Measurements from ENCODE around the gene UACA.

- TF ChIP-seq POLR2A (IDR thresholded peaks at IDR 0.05) = no peak
- TF ChIP-seq, protein P1, sequence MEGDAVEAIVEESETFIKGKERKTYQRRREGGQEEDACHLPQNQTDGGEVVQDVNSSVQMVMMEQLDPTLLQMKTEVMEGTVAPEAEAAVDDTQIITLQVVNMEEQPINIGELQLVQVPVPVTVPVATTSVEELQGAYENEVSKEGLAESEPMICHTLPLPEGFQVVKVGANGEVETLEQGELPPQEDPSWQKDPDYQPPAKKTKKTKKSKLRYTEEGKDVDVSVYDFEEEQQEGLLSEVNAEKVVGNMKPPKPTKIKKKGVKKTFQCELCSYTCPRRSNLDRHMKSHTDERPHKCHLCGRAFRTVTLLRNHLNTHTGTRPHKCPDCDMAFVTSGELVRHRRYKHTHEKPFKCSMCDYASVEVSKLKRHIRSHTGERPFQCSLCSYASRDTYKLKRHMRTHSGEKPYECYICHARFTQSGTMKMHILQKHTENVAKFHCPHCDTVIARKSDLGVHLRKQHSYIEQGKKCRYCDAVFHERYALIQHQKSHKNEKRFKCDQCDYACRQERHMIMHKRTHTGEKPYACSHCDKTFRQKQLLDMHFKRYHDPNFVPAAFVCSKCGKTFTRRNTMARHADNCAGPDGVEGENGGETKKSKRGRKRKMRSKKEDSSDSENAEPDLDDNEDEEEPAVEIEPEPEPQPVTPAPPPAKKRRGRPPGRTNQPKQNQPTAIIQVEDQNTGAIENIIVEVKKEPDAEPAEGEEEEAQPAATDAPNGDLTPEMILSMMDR (IDR thresholded peaks at IDR 0.05) = no peak
- peak in 2 of 3 donors; percentile 16 to 40 for TF ChIP-seq POLR2AphosphoS5 (IDR thresholded peaks at IDR 0.05)
Observed at GRCh38 chr15:70799667-70800450, 36.5 kb upstream of the UACA start.

All from stomach (tissue), 4 donors.